Measurements from ENCODE around the gene SORCS2. TPM values are rescaled to one million over a fixed set of nuclear protein-coding genes. Genes with fewer than 3 reads are reported as not detected.

SORCS2 gene
- total and polyA plus RNA-seq, 3 donors from 2014 or later: 2.7 to 4.6 (median 2.9) TPM

- Histone ChIP-seq H3K4me3 (no peak overlapping the region), H3K27ac (no peak overlapping the region), H3K9me3 (no peaks in the 10 kb centered on the region), H3K36me3 (ENCODE audit: low read depth, missing control alignments) (no peaks in the 10 kb centered on the region), H3K27me3 (no peaks in the 10 kb centered on the region), H3K4me1 (peaks cover 9% of the 10 kb centered on the region)
- DNase-seq: no peak
- TF ChIP-seq CTCF (IDR thresholded peaks at IDR 0.05) (no peak), POLR2A (IDR thresholded peaks at IDR 0.05) (no peak)
- intact Hi-C loops (cut with DNase I; ENCODE audit: low total_unique reads): no loop called here
- 76 to 81% methylated on average over 11 of the region's 11 CpGs for WGBS, 2 donors
These were observed 309.5 kb downstream of the SORCS2 start for GRCh38 chr4:7501873-7502272.

- Histone ChIP-seq H3K4me3 (no peak overlapping the region), H3K27me3 (no peaks in the 10 kb centered on the region), H3K9me3 (no peaks in the 10 kb centered on the region), H3K36me3 (ENCODE audit: low read depth, missing control alignments) (no peaks in the 10 kb centered on the region), H3K27ac (no peak overlapping the region), H3K4me1 (peaks cover 9% of the 10 kb centered on the region)
- DNase-seq: no peak
- 82% methylated on average over 15 of the region's 15 CpGs for WGBS, 2 donors
- intact Hi-C loops (cut with DNase I; ENCODE audit: low total_unique reads): no loop called here
- no peak for TF ChIP-seq POLR2A (IDR thresholded peaks at IDR 0.05)
- no peak for TF ChIP-seq CTCF (IDR thresholded peaks at IDR 0.05)
These were observed 311.4 kb downstream of the SORCS2 start for GRCh38 chr4:7503559-7504249.

GRCh38 chr4:7505116-7505900, 313.0 kb downstream of the SORCS2 start:
- Histone ChIP-seq H3K27me3 (no peaks in the 10 kb centered on the region), H3K9me3 (no peaks in the 10 kb centered on the region), H3K4me3 (no peak overlapping the region), H3K36me3 (ENCODE audit: low read depth, missing control alignments) (no peaks in the 10 kb centered on the region), H3K4me1 (peaks cover 4% of the 10 kb centered on the region), H3K27ac (no peak overlapping the region)
- TF ChIP-seq POLR2A (IDR thresholded peaks at IDR 0.05) (no peak), CTCF (IDR thresholded peaks at IDR 0.05) (no peak)
- intact Hi-C loops (cut with DNase I; ENCODE audit: low total_unique reads): no loop called here
- WGBS, 2 donors: 93 to 97% methylated on average over 10 to 25 of the region's 25 CpGs
- no peak for DNase-seq

- Histone ChIP-seq H3K4me1 (no peaks in the 10 kb centered on the region), H3K27me3 (no peaks in the 10 kb centered on the region), H3K27ac (no peak overlapping the region), H3K4me3 (no peak overlapping the region), H3K36me3 (ENCODE audit: low read depth, missing control alignments) (no peaks in the 10 kb centered on the region), H3K9me3 (no peaks in the 10 kb centered on the region)
- 91 to 92% methylated on average over 6 to 9 of the region's 9 CpGs for WGBS, 2 donors
- DNase-seq: no peak
- no peak for TF ChIP-seq CTCF (IDR thresholded peaks at IDR 0.05)
- TF ChIP-seq POLR2A (IDR thresholded peaks at IDR 0.05): no peak
- intact Hi-C loops (cut with DNase I; ENCODE audit: low total_unique reads): no loop called here
These were observed 313.8 kb downstream of the SORCS2 start for GRCh38 chr4:7506119-7506518.
